A673 (cell line): Measurements from ENCODE around the gene DUSP5. TPM values are rescaled to one million over a fixed set of nuclear protein-coding genes. Genes with fewer than 3 reads are reported as not detected.

Experiments used
- BruUV-seq: library from RNA; stranded (reverse); fragments of 400-500 nt; replicated peaks from 2 replicates; lab custom pipeline; 2021; lab: Mats Ljungman, UMichigan
- CTCF ChIA-PET: fragments of 300-600 bp; sonication (Branson Sonifier 250); formaldehyde crosslinking; loops from one replicate; lab custom pipeline; 2022; ENCODE audit warnings: antibody characterized with exemption; lab: Charles Lee
- POLR2A ChIA-PET: fragments of 300-600 bp; sonication (Branson Sonifier 250); formaldehyde crosslinking; loops from one replicate; lab custom pipeline; 2022; ENCODE audit warnings: antibody characterized with exemption; ENCODE audit not compliant: low non-redundant PET; lab: Charles Lee
- DNase-seq: peaks from one replicate; pipeline ENCODE4 v3.0.0-alpha.2; 2015; ENCODE audit warnings: low spot score
- H3K27ac ChIP-seq: fragments of 200-600 bp; sonication (generic); 2 replicates; pipeline ENCODE4 v1.5.1; 2016; ENCODE audit warnings: mixed run types, low read depth, mild to moderate bottlenecking, mixed read lengths, antibody characterized with exemption, low read length; ENCODE audit not compliant: poor library complexity, severe bottlenecking
- H3K27me3 ChIP-seq: fragments of 200-600 bp; sonication (generic); replicated peaks from 2 replicates; pipeline ENCODE4 v1.6.1; 2017; ENCODE audit warnings: mixed run types, low read depth, mild to moderate bottlenecking, mixed read lengths, antibody characterized with exemption, low read length; ENCODE audit not compliant: insufficient read depth, poor library complexity
- H3K36me3 ChIP-seq: fragments of 200-600 bp; sonication (generic); 2 replicates; pipeline ENCODE4 v1.6.1; 2016; ENCODE audit warnings: mixed run types, mild to moderate bottlenecking, mixed read lengths, antibody characterized with exemption, low read length; ENCODE audit not compliant: insufficient read depth, poor library complexity, severe bottlenecking
- H3K4me1 ChIP-seq: fragments of 200-600 bp; sonication (generic); 2 replicates; pipeline ENCODE4 v1.6.1; 2017; ENCODE audit warnings: mixed run types, mild to moderate bottlenecking, mixed read lengths, antibody characterized with exemption, low read length; ENCODE audit not compliant: insufficient read depth, poor library complexity, severe bottlenecking
- H3K4me3 ChIP-seq: fragments of 200-600 bp; sonication (generic); 2 replicates; pipeline ENCODE4 v1.5.1; 2016; ENCODE audit warnings: low read depth, mixed run types, mild to moderate bottlenecking, mixed read lengths, low read length; ENCODE audit not compliant: poor library complexity, severe bottlenecking
- H3K9me3 ChIP-seq: fragments of 200-600 bp; sonication (generic); 2 replicates; pipeline ENCODE4 v1.6.1; 2016; ENCODE audit warnings: mixed run types, low read depth, mild to moderate bottlenecking, mixed read lengths, antibody characterized with exemption, low read length; ENCODE audit not compliant: poor library complexity, severe bottlenecking
- EZH2 ChIP-seq: fragments of 200-600 bp; sonication (generic); IDR thresholded peaks from 2 replicates; pipeline ENCODE4 v1.6.1; 2017; ENCODE audit warnings: borderline replicate concordance, low read depth, mild to moderate bottlenecking, mixed read lengths, antibody characterized with exemption, low read length; ENCODE audit not compliant: poor library complexity, severe bottlenecking
- intact Hi-C: fragments of 100-400 bp; cut with micrococcal nuclease; formaldehyde crosslinking; loops from one replicate; pipeline ENCODE4 v1.10.0; 2022; ENCODE audit not compliant: unreplicated experiment
- total RNA-seq: library from RNA; stranded (reverse); gene quantifications from 2 replicates; pipeline ENCODE4 v1.2.3, GENCODE V29; 2021
- TF ChIP-seq, protein P1 (sequence below): fragments of 300-800, 200-600 bp; sonication (generic); conservative IDR thresholded peaks from 2 replicates; pipeline ENCODE4 v1.5.1; 2017; ENCODE audit warnings: low read depth, mild to moderate bottlenecking, antibody characterized with exemption, low read length, moderate library complexity, mixed read lengths

Gene DUSP5
- total RNA-seq, 1 experiment from 2014 or later: 29.3 TPM

DNA sequence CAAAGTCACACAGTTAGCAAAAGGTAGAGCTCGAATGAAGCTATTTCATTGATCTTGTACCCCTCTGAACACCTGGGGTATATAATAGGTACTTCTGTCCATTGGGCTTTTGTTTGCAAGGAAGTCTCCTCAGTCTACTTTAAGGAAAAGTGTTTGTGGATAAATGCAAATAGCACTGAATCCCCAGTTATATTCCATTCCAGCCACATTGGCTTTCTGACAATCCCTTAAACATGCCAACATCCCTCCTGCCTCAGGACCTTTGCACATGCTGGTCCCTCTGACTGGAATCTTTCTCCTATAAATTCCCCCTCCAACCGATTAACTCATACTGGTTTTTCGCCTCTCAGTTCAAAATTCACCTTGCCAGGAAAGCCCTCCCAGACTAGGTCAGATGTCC, 17.1 kb downstream of the DUSP5 start:
- H3K27ac ChIP-seq: no peak overlapping the region
- H3K9me3 ChIP-seq: no peaks in the 10 kb centered on the region
- TSS peak; percentile 1 for BruUV-seq
- ChIA-PET CTCF (no interaction called here), POLR2A (no interaction called here)
- peaks cover 26% of the 10 kb centered on the region for H3K36me3 ChIP-seq
- no peak overlapping the region for H3K4me3 ChIP-seq
- peaks cover 13% of the 10 kb centered on the region for H3K4me1 ChIP-seq
- DNase-seq: no peak
- TF ChIP-seq, protein P1, sequence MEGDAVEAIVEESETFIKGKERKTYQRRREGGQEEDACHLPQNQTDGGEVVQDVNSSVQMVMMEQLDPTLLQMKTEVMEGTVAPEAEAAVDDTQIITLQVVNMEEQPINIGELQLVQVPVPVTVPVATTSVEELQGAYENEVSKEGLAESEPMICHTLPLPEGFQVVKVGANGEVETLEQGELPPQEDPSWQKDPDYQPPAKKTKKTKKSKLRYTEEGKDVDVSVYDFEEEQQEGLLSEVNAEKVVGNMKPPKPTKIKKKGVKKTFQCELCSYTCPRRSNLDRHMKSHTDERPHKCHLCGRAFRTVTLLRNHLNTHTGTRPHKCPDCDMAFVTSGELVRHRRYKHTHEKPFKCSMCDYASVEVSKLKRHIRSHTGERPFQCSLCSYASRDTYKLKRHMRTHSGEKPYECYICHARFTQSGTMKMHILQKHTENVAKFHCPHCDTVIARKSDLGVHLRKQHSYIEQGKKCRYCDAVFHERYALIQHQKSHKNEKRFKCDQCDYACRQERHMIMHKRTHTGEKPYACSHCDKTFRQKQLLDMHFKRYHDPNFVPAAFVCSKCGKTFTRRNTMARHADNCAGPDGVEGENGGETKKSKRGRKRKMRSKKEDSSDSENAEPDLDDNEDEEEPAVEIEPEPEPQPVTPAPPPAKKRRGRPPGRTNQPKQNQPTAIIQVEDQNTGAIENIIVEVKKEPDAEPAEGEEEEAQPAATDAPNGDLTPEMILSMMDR: no peak
- no peak for TF ChIP-seq EZH2
- intact Hi-C loops: no loop called here
- no peaks in the 10 kb centered on the region for H3K27me3 ChIP-seq

- POLR2A ChIA-PET: no interaction called here
- no peaks in the 10 kb centered on the region for H3K27me3 ChIP-seq
- no peaks in the 10 kb centered on the region for H3K9me3 ChIP-seq
- no TSS peak for BruUV-seq
- no peak overlapping the region for H3K27ac ChIP-seq
- peaks cover 5% of the 10 kb centered on the region for H3K36me3 ChIP-seq
- TF ChIP-seq, protein P1: no peak
- TF ChIP-seq EZH2: no peak
- intact Hi-C loops: no loop called here
- peaks cover 8% of the 10 kb centered on the region for H3K4me1 ChIP-seq
- no peak for DNase-seq
- H3K4me3 ChIP-seq: no peak overlapping the region
- CTCF ChIA-PET: no interaction called here
Measured at GRCh38 chr10:110516815-110517492, 19.2 kb downstream of the DUSP5 start.

GRCh38 chr10:110522365-110522988, 24.8 kb downstream of the DUSP5 start:
- ChIA-PET POLR2A (no interaction called here), CTCF (no interaction called here)
- Histone ChIP-seq H3K4me3 (no peak overlapping the region), H3K27me3 (no peaks in the 10 kb centered on the region), H3K27ac (no peak overlapping the region), H3K36me3 (no peaks in the 10 kb centered on the region), H3K9me3 (no peaks in the 10 kb centered on the region), H3K4me1 (peaks cover 12% of the 10 kb centered on the region)
- intact Hi-C loops: no loop called here
- TF ChIP-seq EZH2: no peak
- BruUV-seq: no TSS peak
- no peak for DNase-seq
